ENCODE results near the gene FTCD. TPM values are rescaled to one million over a fixed set of nuclear protein-coding genes. Genes with fewer than 3 reads are reported as not detected.
"Not testable (repeated sequence)": the region's sequence is repeated elsewhere in the genome, so short reads cannot be mapped to it uniquely, and the experiment has no call there.

FTCD gene
- polyA plus RNA-seq, 3 donors: not detected

- H2AFZ ChIP-seq (ENCODE audit: insufficient read depth, low read depth, low read length, poor library complexity, severe bottlenecking): no peak overlapping the region
- peaks cover 0 to 8% (median 4%) of the 10 kb centered on the region in 7 donors for H3K9me3 Mint-ChIP-seq
- peaks cover 7% of the 10 kb centered on the region for H3K4me1 Mint-ChIP-seq
- H3K27ac Mint-ChIP-seq: no peak overlapping the region
- peaks cover 0 to 8% (median 5%) of the 10 kb centered on the region in 3 donors for H3K27me3 Mint-ChIP-seq (ENCODE audit: low read depth in 3 of 3)
- H3K4me2 ChIP-seq (replicated peaks; ENCODE audit: extremely low read depth, low read length, poor library complexity, severe bottlenecking): no peak overlapping the region
- H3K27ac ChIP-seq (ENCODE audit: low read depth in 1 of 2, low read length in 2 of 2): no peak overlapping the region
- no peaks in the 10 kb centered on the region for H3K79me2 ChIP-seq (ENCODE audit: insufficient read depth, low read length)
- intact Hi-C loops (cut with micrococcal nuclease): no loop called here
- H4K20me1 ChIP-seq (ENCODE audit: insufficient read depth, low read length): no peaks in the 10 kb centered on the region
- no peak for TF ChIP-seq CTCF (IDR thresholded peaks at IDR 0.05)
- H3K9ac ChIP-seq (ENCODE audit: insufficient read depth, low read length, poor library complexity, severe bottlenecking): no peak overlapping the region
- no peak overlapping the region for H3K4me3 ChIP-seq (replicated peaks in 1 of 3; ENCODE audit: low read depth in 2 of 3, low read length in 3 of 3)
- no peak overlapping the region for H3K4me3 Mint-ChIP-seq
- H3K36me3 Mint-ChIP-seq: no peaks in the 10 kb centered on the region
- over 99% methylated on average over 16 of the region's 21 CpGs for WGBS (ENCODE audit: insufficient coverage)
- H3K27me3 ChIP-seq (ENCODE audit: control insufficient read depth in 2 of 2, insufficient read depth in 2 of 2, low read length in 2 of 2): no peaks in the 10 kb centered on the region
- H3K4me1 ChIP-seq (ENCODE audit: control insufficient read depth in 1 of 2, insufficient read depth in 2 of 2, low read length in 2 of 2): peaks cover 3 to 4% of the 10 kb centered on the region in 2 donors
- H3K36me3 ChIP-seq (replicated peaks in 1 of 2; ENCODE audit: control insufficient read depth in 1 of 2, insufficient read depth in 2 of 2, low read length in 2 of 2): no peaks in the 10 kb centered on the region
- DNase-seq: no peak
- H3K9me3 ChIP-seq (replicated peaks in 1 of 2; ENCODE audit: control insufficient read depth in 1 of 2, insufficient read depth in 1 of 2, low read length in 2 of 2): peaks cover 0 to 8% of the 10 kb centered on the region in 2 donors
Measured at GRCh38 chr21:46142582-46143473, 12.6 kb downstream of the FTCD start.

DNA sequence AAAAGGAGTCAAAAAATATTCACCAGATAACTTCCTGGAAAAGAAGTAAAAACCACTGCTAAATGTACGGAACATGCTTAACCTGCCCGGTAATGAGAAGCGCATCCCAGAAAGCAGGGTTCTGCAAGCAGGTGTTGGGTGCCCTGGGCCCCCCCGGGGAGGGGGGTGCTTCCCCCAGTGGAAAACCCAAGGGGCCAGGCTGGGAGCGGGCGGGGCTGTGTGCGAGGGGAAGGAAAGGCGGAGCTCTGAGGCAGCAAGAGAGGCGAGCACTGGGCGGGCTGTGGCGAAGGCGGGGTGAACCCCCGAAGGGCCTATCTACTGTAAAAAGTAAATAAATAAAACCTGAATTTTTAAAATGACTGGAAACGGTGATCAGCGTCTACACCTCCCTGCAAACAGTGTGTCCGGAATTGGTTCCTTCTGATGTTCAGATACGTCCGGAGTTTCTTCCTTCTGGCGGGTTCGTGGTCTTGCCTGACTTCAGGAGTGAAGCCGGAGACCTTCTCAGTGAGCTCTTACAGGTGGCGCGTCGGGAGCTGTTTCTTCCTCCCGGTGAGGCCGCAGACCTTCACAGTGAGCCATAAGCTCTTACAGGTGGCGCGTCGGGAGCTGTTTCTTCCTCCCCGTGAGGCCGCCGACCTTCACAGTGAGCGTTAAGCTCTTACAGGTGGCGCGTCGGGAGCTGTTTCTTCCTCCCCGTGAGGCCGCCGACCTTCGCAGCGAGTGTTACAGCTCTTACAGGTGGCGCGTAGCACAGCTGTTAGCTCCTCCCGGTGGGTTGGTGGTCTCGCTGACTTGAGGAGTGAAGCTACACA, 13.4 kb downstream of the FTCD start:
- Mint-ChIP-seq H3K27ac (peak overlapping the region in 1 of 7 donors; percentile 51), H3K36me3 (no peaks in the 10 kb centered on the region), H3K4me1 (peaks cover 7% of the 10 kb centered on the region), H3K9me3 (peaks cover 0 to 8% (median 4%) of the 10 kb centered on the region in 7 donors), H3K4me3 (no peak overlapping the region), H3K27me3 (ENCODE audit: low read depth in 3 of 3) (peaks cover 0 to 8% (median 5%) of the 10 kb centered on the region in 3 donors)
- H3K9me3 ChIP-seq (replicated peaks in 1 of 2; ENCODE audit: control insufficient read depth in 1 of 2, insufficient read depth in 1 of 2, low read length in 2 of 2): peaks cover 0 to 8% of the 10 kb centered on the region in 2 donors
- H3K27me3 ChIP-seq (ENCODE audit: control insufficient read depth in 2 of 2, insufficient read depth in 2 of 2, low read length in 2 of 2): no peaks in the 10 kb centered on the region
- H3K4me1 ChIP-seq (ENCODE audit: control insufficient read depth in 1 of 2, insufficient read depth in 2 of 2, low read length in 2 of 2): peaks cover 3 to 4% of the 10 kb centered on the region in 2 donors
- no peak for DNase-seq
- no peak overlapping the region for H3K4me3 ChIP-seq (replicated peaks in 1 of 3; ENCODE audit: low read depth in 2 of 3, low read length in 3 of 3)
- H3K79me2 ChIP-seq (ENCODE audit: insufficient read depth, low read length): no peaks in the 10 kb centered on the region
- no peaks in the 10 kb centered on the region for H4K20me1 ChIP-seq (ENCODE audit: insufficient read depth, low read length)
- H3K27ac ChIP-seq (ENCODE audit: low read depth in 1 of 2, low read length in 2 of 2): no peak overlapping the region
- intact Hi-C loops (cut with micrococcal nuclease): no loop called here
- TF ChIP-seq CTCF (IDR thresholded peaks at IDR 0.05): no peak
- H2AFZ ChIP-seq (ENCODE audit: insufficient read depth, low read depth, low read length, poor library complexity, severe bottlenecking): no peak overlapping the region
- no peak overlapping the region for H3K4me2 ChIP-seq (replicated peaks; ENCODE audit: extremely low read depth, low read length, poor library complexity, severe bottlenecking)
- no peaks in the 10 kb centered on the region for H3K36me3 ChIP-seq (replicated peaks in 1 of 2; ENCODE audit: control insufficient read depth in 1 of 2, insufficient read depth in 2 of 2, low read length in 2 of 2)
- WGBS (ENCODE audit: insufficient coverage): 94% methylated on average over 45 of the region's 45 CpGs
- H3K9ac ChIP-seq (ENCODE audit: insufficient read depth, low read length, poor library complexity, severe bottlenecking): no peak overlapping the region

- H3K4me1 ChIP-seq (ENCODE audit: control insufficient read depth in 1 of 2, insufficient read depth in 2 of 2, low read length in 2 of 2); H3K79me2 ChIP-seq (ENCODE audit: insufficient read depth, low read length); H4K20me1 ChIP-seq (ENCODE audit: insufficient read depth, low read length); H3K27me3 ChIP-seq (ENCODE audit: control insufficient read depth in 2 of 2, insufficient read depth in 2 of 2, low read length in 2 of 2); H3K4me2 ChIP-seq (replicated peaks; ENCODE audit: extremely low read depth, low read length, poor library complexity, severe bottlenecking); H3K36me3 ChIP-seq (replicated peaks in 1 of 2; ENCODE audit: control insufficient read depth in 1 of 2, insufficient read depth in 2 of 2, low read length in 2 of 2); H3K4me1 Mint-ChIP-seq; DNase-seq; H3K9ac ChIP-seq (ENCODE audit: insufficient read depth, low read length, poor library complexity, severe bottlenecking); H3K4me3 ChIP-seq (replicated peaks in 1 of 3; ENCODE audit: low read depth in 2 of 3, low read length in 3 of 3); H3K4me3 Mint-ChIP-seq; H2AFZ ChIP-seq (ENCODE audit: insufficient read depth, low read depth, low read length, poor library complexity, severe bottlenecking); H3K27ac ChIP-seq (ENCODE audit: low read depth in 1 of 2, low read length in 2 of 2); H3K9me3 ChIP-seq (replicated peaks in 1 of 2; ENCODE audit: control insufficient read depth in 1 of 2, insufficient read depth in 1 of 2, low read length in 2 of 2); H3K9me3 Mint-ChIP-seq; intact Hi-C loops (cut with micrococcal nuclease); H3K36me3 Mint-ChIP-seq: not testable (repeated sequence)
- 71% methylated on average over 29 of the region's 29 CpGs for WGBS (ENCODE audit: insufficient coverage)
- Mint-ChIP-seq H3K27me3 (ENCODE audit: low read depth in 3 of 3) (peaks cover 0 to 10% (median 5%) of the 10 kb centered on the region in 3 donors), H3K27ac (peak overlapping the region in 2 of 7 donors; percentile 5 to 64)
Measured at GRCh38 chr21:46140352-46141003, 14.9 kb downstream of the FTCD start.

Measured in CD14-positive monocyte (primary cell).